Stomach (tissue), 4 donors: ENCODE measurements around the gene BOLA2B.

Source experiments
- EP300 ChIP-seq: sonication (generic); formaldehyde crosslinking; IDR thresholded peaks from one replicate; pipeline ENCODE4 v1.6.1; 2017; ENCODE audit warnings: antibody characterized with exemption
- POLR2A ChIP-seq, 4 donors: fragments of 450-650 bp; IDR thresholded peaks; one replicate each; pipeline ENCODE4 v1.6.1; 2016; ENCODE audit warnings: antibody characterized with exemption in 4 of 4, control low read depth in 2 of 4, mild to moderate bottlenecking in 1 of 4, moderate library complexity in 1 of 4
- TF ChIP-seq, protein P1 (sequence below), 7 experiments: fragments of 450-650 bp in 4 of 7; fragments of 200-600 bp in 3 of 7; sonication (generic) in 3 of 7; IDR thresholded peaks; one replicate each; pipeline ENCODE4 v1.5.1; 2016 to 2019; ENCODE audit warnings: antibody characterized with exemption in 7 of 7, control low read depth in 2 of 7, mild to moderate bottlenecking in 1 of 7

DNA sequence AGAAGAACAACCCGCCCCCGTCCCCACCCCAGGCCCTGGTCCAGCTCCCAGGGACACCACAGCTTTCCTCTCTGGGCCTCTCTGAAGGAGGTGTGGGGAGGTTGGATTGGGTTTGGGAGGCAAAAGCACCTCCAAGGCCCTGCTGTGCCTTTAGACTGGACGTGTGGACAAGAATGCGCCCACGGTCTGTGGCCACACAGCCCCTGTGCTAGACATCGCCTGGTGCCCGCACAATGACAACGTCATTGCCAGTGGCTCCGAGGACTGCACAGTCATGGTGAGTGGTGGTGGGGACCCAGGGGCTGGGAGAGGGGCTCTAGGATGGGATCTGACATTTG is 7.1 kb downstream of the BOLA2B start:
- TF ChIP-seq, protein P1, sequence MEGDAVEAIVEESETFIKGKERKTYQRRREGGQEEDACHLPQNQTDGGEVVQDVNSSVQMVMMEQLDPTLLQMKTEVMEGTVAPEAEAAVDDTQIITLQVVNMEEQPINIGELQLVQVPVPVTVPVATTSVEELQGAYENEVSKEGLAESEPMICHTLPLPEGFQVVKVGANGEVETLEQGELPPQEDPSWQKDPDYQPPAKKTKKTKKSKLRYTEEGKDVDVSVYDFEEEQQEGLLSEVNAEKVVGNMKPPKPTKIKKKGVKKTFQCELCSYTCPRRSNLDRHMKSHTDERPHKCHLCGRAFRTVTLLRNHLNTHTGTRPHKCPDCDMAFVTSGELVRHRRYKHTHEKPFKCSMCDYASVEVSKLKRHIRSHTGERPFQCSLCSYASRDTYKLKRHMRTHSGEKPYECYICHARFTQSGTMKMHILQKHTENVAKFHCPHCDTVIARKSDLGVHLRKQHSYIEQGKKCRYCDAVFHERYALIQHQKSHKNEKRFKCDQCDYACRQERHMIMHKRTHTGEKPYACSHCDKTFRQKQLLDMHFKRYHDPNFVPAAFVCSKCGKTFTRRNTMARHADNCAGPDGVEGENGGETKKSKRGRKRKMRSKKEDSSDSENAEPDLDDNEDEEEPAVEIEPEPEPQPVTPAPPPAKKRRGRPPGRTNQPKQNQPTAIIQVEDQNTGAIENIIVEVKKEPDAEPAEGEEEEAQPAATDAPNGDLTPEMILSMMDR (IDR thresholded peaks at IDR 0.05): no peak
- TF ChIP-seq POLR2A (IDR thresholded peaks at IDR 0.05): no peak
- TF ChIP-seq EP300: no peak
